HCT116 (cell line): ENCODE data around the gene TTYH2. TPM values are rescaled to one million over a fixed set of nuclear protein-coding genes. Genes with fewer than 3 reads are reported as not detected.

Experiments used
- ATAC-seq: fragments of 200-7000 bp; cut with Tn5 transposase; 2 replicates; pipeline ENCODE4 v1.9.1; 2020; ENCODE audit warnings: mild to moderate bottlenecking, moderate library complexity
- BruUV-seq: library from RNA; stranded (reverse); fragments of 400-500 nt; replicated peaks from 2 replicates; lab custom pipeline; 2021; lab: Mats Ljungman, UMichigan
- CTCF ChIA-PET: fragments of 300-600 bp; sonication (Branson Sonifier 250); formaldehyde crosslinking; loops from one replicate; lab custom pipeline; 2021; ENCODE audit warnings: antibody characterized with exemption; lab: Charles Lee
- POLR2A ChIA-PET: fragments of 300-600, 350-600 bp; sonication (Branson Sonifier 250); formaldehyde crosslinking; loops from one replicate; lab custom pipeline; 2021; ENCODE audit warnings: antibody characterized with exemption; lab: Charles Lee
- RAD21 ChIA-PET, 2 experiments: fragments of 300-600 bp; sonication (Branson Sonifier 250); formaldehyde crosslinking; loops; one replicate each; lab custom pipeline; 2023; ENCODE audit warnings: low total read pairs in 2 of 2; ENCODE audit not compliant: uncharacterized antibody in 2 of 2, unreplicated experiment in 2 of 2, low non-redundant PET in 1 of 2; lab: Charles Lee
- DNase-seq: peaks from one replicate; pipeline ENCODE4 v3.0.0-alpha.2; 2010; ENCODE audit warnings: low read depth, low spot score
- H2AFZ ChIP-seq: fragments of 200-600 bp; shearing (Covaris generic), sonication (generic); 2 replicates; pipeline ENCODE4 v1.6.1; 2017; ENCODE audit warnings: low read depth, mixed run types, mixed read lengths, antibody characterized with exemption, low read length; ENCODE audit not compliant: poor library complexity, severe bottlenecking
- H3K27ac ChIP-seq: 2 replicates; pipeline ENCODE4 v1.5.1; 2012; ENCODE audit warnings: low read depth, low read length
- H3K27me3 ChIP-seq: fragments of 200-600 bp; sonication (generic); 2 replicates; pipeline ENCODE4 v1.6.1; 2016; ENCODE audit warnings: mixed run types, low read length, mixed read lengths; ENCODE audit not compliant: insufficient read depth
- H3K36me3 ChIP-seq, 2 experiments: fragments of 200-500 bp in 1 of 2; fragments of 200-600 bp in 1 of 2; sonication (Bioruptor generic) in 1 of 2; sonication (generic) in 1 of 2; 2 replicates each; pipeline versions ENCODE4 v1.5.1 to v1.6.1; 2014 to 2016; ENCODE audit warnings: low read length in 2 of 2, inconsistent platforms in 1 of 2, mixed read lengths in 1 of 2, mixed run types in 1 of 2; ENCODE audit not compliant: insufficient read depth in 2 of 2, control insufficient read depth in 1 of 2
- H3K4me1 ChIP-seq, 2 experiments: fragments of 200-600 bp in 1 of 2; sonication (generic) in 1 of 2; 2 replicates each; pipeline versions ENCODE4 v1.5.1 to v1.6.1; 2012 to 2017; ENCODE audit warnings: low read length in 2 of 2, inconsistent platforms in 1 of 2, mild to moderate bottlenecking in 1 of 2, mixed read lengths in 1 of 2, mixed run types in 1 of 2, moderate library complexity in 1 of 2; ENCODE audit not compliant: insufficient read depth in 2 of 2, control insufficient read depth in 1 of 2
- H3K4me2 ChIP-seq: fragments of 200-600 bp; sonication (generic); 2 replicates; pipeline ENCODE4 v1.6.1; 2017; ENCODE audit warnings: mixed run types, low read length, mixed read lengths
- H3K4me3 ChIP-seq, 2 experiments: fragments of 200-600 bp in 1 of 2; sonication (generic) in 1 of 2; replicated peaks in 1 of 2; 2 replicates each; pipeline ENCODE4 v1.5.1; 2011 to 2016; ENCODE audit warnings: low read length in 2 of 2, control low read depth in 1 of 2, low read depth in 1 of 2, mild to moderate bottlenecking in 1 of 2, mixed read lengths in 1 of 2, mixed run types in 1 of 2
- H3K79me2 ChIP-seq: fragments of 200-600 bp; sonication (generic); 2 replicates; pipeline ENCODE4 v1.6.1; 2017; ENCODE audit warnings: mild to moderate bottlenecking, mixed run types, low read length, moderate library complexity, mixed read lengths; ENCODE audit not compliant: insufficient read depth
- H3K9ac ChIP-seq: fragments of 200-600 bp; sonication (generic); 2 replicates; pipeline ENCODE4 v1.6.1; 2016; ENCODE audit warnings: low read length, mixed read lengths
- H3K9me2 ChIP-seq: fragments of 200-600 bp; sonication (generic), shearing (Covaris generic); 2 replicates; pipeline ENCODE4 v1.6.1; 2017; ENCODE audit warnings: mixed run types, mild to moderate bottlenecking, moderate library complexity; ENCODE audit not compliant: insufficient read depth
- H3K9me3 ChIP-seq, 2 experiments: fragments of 200-500 bp in 1 of 2; fragments of 200-600 bp in 1 of 2; sonication (Bioruptor generic) in 1 of 2; sonication (generic) in 1 of 2; 2 replicates each; pipeline ENCODE4 v1.6.1; 2014 to 2017; ENCODE audit warnings: low read length in 2 of 2, mixed read lengths in 2 of 2, inconsistent platforms in 1 of 2, low read depth in 1 of 2, mild to moderate bottlenecking in 1 of 2, mixed run types in 1 of 2, moderate library complexity in 1 of 2; ENCODE audit not compliant: control insufficient read depth in 1 of 2, insufficient read depth in 1 of 2
- H4K20me1 ChIP-seq: fragments of 200-600 bp; sonication (generic), shearing (Covaris generic); 2 replicates; pipeline ENCODE4 v1.6.1; 2017; ENCODE audit warnings: mixed run types, mild to moderate bottlenecking, moderate library complexity; ENCODE audit not compliant: insufficient read depth
- CBX3 ChIP-seq: IDR thresholded peaks from 2 replicates; pipeline ENCODE4 v1.6.1; 2012; ENCODE audit warnings: low read depth
- ELF1 ChIP-seq: IDR thresholded peaks from 2 replicates; pipeline ENCODE4 v1.6.1; 2012; ENCODE audit warnings: low read depth, borderline replicate concordance
- EZH2 ChIP-seq: fragments of 200-600 bp; sonication (generic); IDR thresholded peaks from 2 replicates; pipeline ENCODE4 v1.6.1; 2017; ENCODE audit warnings: antibody characterized with exemption, mixed run types
- FOSL1 ChIP-seq: IDR thresholded peaks from 2 replicates; pipeline ENCODE4 v1.6.1; 2012; ENCODE audit warnings: low read depth
- JUND ChIP-seq: IDR thresholded peaks from 2 replicates; pipeline ENCODE4 v1.6.1; 2012
- RAD21 ChIP-seq: IDR thresholded peaks from 2 replicates; pipeline ENCODE4 v1.6.1; 2012; ENCODE audit warnings: low read depth, mild to moderate bottlenecking
- SIN3A ChIP-seq: IDR thresholded peaks from 2 replicates; pipeline ENCODE4 v1.6.1; 2012; ENCODE audit warnings: low read depth
- SP1 ChIP-seq: IDR thresholded peaks from 2 replicates; pipeline ENCODE4 v1.6.1; 2012; ENCODE audit warnings: low read depth
- SRF ChIP-seq: IDR thresholded peaks from 2 replicates; pipeline ENCODE4 v1.6.1; 2012; ENCODE audit warnings: low read depth
- TCF7L2 ChIP-seq: IDR thresholded peaks from 2 replicates; pipeline ENCODE4 v1.7.0; 2011; ENCODE audit warnings: borderline replicate concordance, inconsistent platforms; ENCODE audit not compliant: insufficient read depth, insufficient read length; ENCODE audit errors: extremely low read depth
- YY1 ChIP-seq: IDR thresholded peaks from 2 replicates; pipeline ENCODE4 v1.6.1; 2011; ENCODE audit warnings: low read length, low read depth, moderate library complexity, mild to moderate bottlenecking; ENCODE audit not compliant: insufficient replicate concordance; ENCODE audit errors: extremely low read depth
- ZNF274 ChIP-seq: fragments of 200-500 bp; sonication (Bioruptor generic); IDR thresholded peaks from 2 replicates; pipeline ENCODE4 v1.6.1; 2014; ENCODE audit warnings: mild to moderate bottlenecking, low read depth, low read length, inconsistent platforms
- intact Hi-C: fragments of 100-400 bp; cut with micrococcal nuclease; formaldehyde crosslinking; loops from 2 replicates; pipeline ENCODE4 v1.10.0; 2022
- total RNA-seq: library from RNA; stranded (reverse); gene quantifications from one replicate; pipeline ENCODE4 v1.2.1, GENCODE V29; 2021; ENCODE audit not compliant: unreplicated experiment
- TF ChIP-seq, protein P1 (sequence below), 3 experiments: fragments of 200-600 bp in 1 of 3; sonication (generic) in 1 of 3; IDR thresholded peaks in 2 of 3; conservative IDR thresholded peaks in 1 of 3; 2 replicates each; pipeline ENCODE4 v1.5.1; 2012 to 2017; ENCODE audit warnings: low read depth in 2 of 3, low read length in 2 of 3, antibody characterized with exemption in 1 of 3, borderline replicate concordance in 1 of 3, control low read depth in 1 of 3, mild to moderate bottlenecking in 1 of 3, mixed read lengths in 1 of 3, mixed run types in 1 of 3, moderate library complexity in 1 of 3; ENCODE audit not compliant: insufficient read depth in 1 of 3
- TF ChIP-seq, protein P2 (sequence below): IDR thresholded peaks from 2 replicates; pipeline ENCODE4 v1.6.1; 2011; ENCODE audit warnings: mild to moderate bottlenecking, low read length, moderate library complexity; ENCODE audit not compliant: insufficient replicate concordance; ENCODE audit errors: extremely low read depth
- TF ChIP-seq, protein P3 (sequence below): IDR thresholded peaks from 2 replicates; pipeline ENCODE4 v1.6.1; 2012
- TF ChIP-seq, protein P4 (sequence below): IDR thresholded peaks from 2 replicates; pipeline ENCODE4 v1.6.1; 2012
- TF ChIP-seq, protein P5 (sequence below): IDR thresholded peaks from 2 replicates; pipeline ENCODE4 v1.6.1; 2012; ENCODE audit warnings: low read depth

Gene TTYH2
- total RNA-seq, 1 experiment from 2014 or later, result 10.8 TPM

DNA sequence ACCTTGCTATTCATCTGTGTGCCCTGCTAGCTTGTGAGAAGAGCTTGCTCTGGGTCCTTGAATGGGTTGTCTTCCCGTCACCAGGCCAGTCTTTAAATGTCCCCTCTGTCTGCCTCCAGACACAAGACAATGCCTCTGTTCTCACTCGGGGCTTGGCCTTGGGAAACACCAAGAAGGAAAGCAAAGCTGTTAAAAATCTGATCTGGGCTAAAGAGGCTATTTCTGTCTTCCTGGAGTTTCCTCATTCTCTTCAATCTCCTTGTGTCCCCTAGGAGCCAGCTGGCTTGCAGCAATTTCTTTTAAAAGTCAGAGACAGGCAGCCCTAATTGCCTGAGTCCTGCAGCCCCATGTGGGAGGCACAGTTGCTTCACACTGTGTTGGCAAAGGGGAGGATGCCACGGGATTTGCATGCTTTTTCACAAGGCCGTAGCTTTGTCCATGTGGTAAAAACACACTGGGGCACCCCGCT, 63.2 kb downstream of the TTYH2 start:
- no peak overlapping the region for H3K9ac ChIP-seq
- H3K9me2 ChIP-seq, result no peaks in the 10 kb centered on the region
- no TSS peak for BruUV-seq
- 0 out of 2 replicates have a peak, but pooled peaks cover 3% of the 10 kb centered on the region for H3K27me3 ChIP-seq
- no peak overlapping the region for H3K27ac ChIP-seq
- no peak for ATAC-seq
- H4K20me1 ChIP-seq, result no peaks in the 10 kb centered on the region
- no peaks in the 10 kb centered on the region for H3K9me3 ChIP-seq
- H3K79me2 ChIP-seq, result no peaks in the 10 kb centered on the region
- POLR2A ChIA-PET, result no interaction called here
- H3K36me3 ChIP-seq, result no peaks in the 10 kb centered on the region
- intact Hi-C loops, result no loop called here
- RAD21 ChIA-PET, result no interaction called here
- no peaks in the 10 kb centered on the region for H3K4me1 ChIP-seq
- no peak overlapping the region for H2AFZ ChIP-seq
- CTCF ChIA-PET, result no interaction called here
- no peak overlapping the region for H3K4me2 ChIP-seq
- DNase-seq, result no peak
- H3K4me3 ChIP-seq, result no peak overlapping the region
- TF ChIP-seq, protein P1, sequence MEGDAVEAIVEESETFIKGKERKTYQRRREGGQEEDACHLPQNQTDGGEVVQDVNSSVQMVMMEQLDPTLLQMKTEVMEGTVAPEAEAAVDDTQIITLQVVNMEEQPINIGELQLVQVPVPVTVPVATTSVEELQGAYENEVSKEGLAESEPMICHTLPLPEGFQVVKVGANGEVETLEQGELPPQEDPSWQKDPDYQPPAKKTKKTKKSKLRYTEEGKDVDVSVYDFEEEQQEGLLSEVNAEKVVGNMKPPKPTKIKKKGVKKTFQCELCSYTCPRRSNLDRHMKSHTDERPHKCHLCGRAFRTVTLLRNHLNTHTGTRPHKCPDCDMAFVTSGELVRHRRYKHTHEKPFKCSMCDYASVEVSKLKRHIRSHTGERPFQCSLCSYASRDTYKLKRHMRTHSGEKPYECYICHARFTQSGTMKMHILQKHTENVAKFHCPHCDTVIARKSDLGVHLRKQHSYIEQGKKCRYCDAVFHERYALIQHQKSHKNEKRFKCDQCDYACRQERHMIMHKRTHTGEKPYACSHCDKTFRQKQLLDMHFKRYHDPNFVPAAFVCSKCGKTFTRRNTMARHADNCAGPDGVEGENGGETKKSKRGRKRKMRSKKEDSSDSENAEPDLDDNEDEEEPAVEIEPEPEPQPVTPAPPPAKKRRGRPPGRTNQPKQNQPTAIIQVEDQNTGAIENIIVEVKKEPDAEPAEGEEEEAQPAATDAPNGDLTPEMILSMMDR (IDR thresholded peaks at IDR 0.05 in 2 of 3, conservative IDR thresholded peaks at IDR 0.05 in 1 of 3; ENCODE audit: borderline replicate concordance in 1 of 3, insufficient read depth in 1 of 3, low read depth in 2 of 3, low read length in 2 of 3), result no peak
- TF ChIP-seq JUND (no peak), SRF (no peak), YY1 (no peak), ELF1 (no peak), RAD21 (no peak), ZNF274 (no peak), SP1 (no peak), SIN3A (no peak), CBX3 (no peak), TCF7L2 (no peak), EZH2 (no peak), FOSL1 (no peak)
- TF ChIP-seq, protein P2, sequence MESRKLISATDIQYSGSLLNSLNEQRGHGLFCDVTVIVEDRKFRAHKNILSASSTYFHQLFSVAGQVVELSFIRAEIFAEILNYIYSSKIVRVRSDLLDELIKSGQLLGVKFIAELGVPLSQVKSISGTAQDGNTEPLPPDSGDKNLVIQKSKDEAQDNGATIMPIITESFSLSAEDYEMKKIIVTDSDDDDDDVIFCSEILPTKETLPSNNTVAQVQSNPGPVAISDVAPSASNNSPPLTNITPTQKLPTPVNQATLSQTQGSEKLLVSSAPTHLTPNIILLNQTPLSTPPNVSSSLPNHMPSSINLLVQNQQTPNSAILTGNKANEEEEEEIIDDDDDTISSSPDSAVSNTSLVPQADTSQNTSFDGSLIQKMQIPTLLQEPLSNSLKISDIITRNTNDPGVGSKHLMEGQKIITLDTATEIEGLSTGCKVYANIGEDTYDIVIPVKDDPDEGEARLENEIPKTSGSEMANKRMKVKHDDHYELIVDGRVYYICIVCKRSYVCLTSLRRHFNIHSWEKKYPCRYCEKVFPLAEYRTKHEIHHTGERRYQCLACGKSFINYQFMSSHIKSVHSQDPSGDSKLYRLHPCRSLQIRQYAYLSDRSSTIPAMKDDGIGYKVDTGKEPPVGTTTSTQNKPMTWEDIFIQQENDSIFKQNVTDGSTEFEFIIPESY, result no peak
- TF ChIP-seq, protein P3, sequence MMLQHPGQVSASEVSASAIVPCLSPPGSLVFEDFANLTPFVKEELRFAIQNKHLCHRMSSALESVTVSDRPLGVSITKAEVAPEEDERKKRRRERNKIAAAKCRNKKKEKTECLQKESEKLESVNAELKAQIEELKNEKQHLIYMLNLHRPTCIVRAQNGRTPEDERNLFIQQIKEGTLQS, result no peak
- TF ChIP-seq, protein P4, sequence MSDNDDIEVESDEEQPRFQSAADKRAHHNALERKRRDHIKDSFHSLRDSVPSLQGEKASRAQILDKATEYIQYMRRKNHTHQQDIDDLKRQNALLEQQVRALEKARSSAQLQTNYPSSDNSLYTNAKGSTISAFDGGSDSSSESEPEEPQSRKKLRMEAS, result no peak
- TF ChIP-seq, protein P5, sequence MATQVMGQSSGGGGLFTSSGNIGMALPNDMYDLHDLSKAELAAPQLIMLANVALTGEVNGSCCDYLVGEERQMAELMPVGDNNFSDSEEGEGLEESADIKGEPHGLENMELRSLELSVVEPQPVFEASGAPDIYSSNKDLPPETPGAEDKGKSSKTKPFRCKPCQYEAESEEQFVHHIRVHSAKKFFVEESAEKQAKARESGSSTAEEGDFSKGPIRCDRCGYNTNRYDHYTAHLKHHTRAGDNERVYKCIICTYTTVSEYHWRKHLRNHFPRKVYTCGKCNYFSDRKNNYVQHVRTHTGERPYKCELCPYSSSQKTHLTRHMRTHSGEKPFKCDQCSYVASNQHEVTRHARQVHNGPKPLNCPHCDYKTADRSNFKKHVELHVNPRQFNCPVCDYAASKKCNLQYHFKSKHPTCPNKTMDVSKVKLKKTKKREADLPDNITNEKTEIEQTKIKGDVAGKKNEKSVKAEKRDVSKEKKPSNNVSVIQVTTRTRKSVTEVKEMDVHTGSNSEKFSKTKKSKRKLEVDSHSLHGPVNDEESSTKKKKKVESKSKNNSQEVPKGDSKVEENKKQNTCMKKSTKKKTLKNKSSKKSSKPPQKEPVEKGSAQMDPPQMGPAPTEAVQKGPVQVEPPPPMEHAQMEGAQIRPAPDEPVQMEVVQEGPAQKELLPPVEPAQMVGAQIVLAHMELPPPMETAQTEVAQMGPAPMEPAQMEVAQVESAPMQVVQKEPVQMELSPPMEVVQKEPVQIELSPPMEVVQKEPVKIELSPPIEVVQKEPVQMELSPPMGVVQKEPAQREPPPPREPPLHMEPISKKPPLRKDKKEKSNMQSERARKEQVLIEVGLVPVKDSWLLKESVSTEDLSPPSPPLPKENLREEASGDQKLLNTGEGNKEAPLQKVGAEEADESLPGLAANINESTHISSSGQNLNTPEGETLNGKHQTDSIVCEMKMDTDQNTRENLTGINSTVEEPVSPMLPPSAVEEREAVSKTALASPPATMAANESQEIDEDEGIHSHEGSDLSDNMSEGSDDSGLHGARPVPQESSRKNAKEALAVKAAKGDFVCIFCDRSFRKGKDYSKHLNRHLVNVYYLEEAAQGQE, result no peak
